ENCODE data around the gene HOXA7.

- TF ChIP-seq POLR2A (IDR thresholded peaks at IDR 0.05; ENCODE audit: low read depth, low read length), result no peak
- TF ChIP-seq YBX1 (IDR thresholded peaks at IDR 0.05), result no peak
- TF ChIP-seq MEF2B (IDR thresholded peaks at IDR 0.05; ENCODE audit: partially characterized antibody, poor library complexity, severe bottlenecking), result no peak
Observed at GRCh38 chr7:27155816-27156507, 513 bp downstream of the HOXA7 start.
